ENCODE measurements around the gene SDF2L1. TPM values are rescaled to one million over a fixed set of nuclear protein-coding genes. Genes with fewer than 3 reads are reported as not detected.

The SDF2L1 gene
- total RNA-seq, 2 experiments from 2014 or later = 60.5 to 66.8 TPM

- ChIA-PET CTCF (ENCODE audit: unreplicated experiment) (no interaction called here), POLR2A (no interaction called here)
- no TSS peak for BruUV-seq (replicated peaks)
- DNase-seq (ENCODE audit: low spot score) = no peak
- Histone ChIP-seq H3K9me2 (ENCODE audit: insufficient read depth, low read length) (no peaks in the 10 kb centered on the region), H3K27ac (ENCODE audit: low read depth, low read length, poor library complexity, severe bottlenecking) (no peak overlapping the region), H3K4me1 (ENCODE audit: insufficient read depth, low read length, poor library complexity, severe bottlenecking) (peaks cover 33% of the 10 kb centered on the region), H3K9me3 (ENCODE audit: low read length) (no peaks in the 10 kb centered on the region), H3K4me2 (ENCODE audit: low read length) (peak overlapping the region; percentile 85), H4K20me1 (ENCODE audit: insufficient read depth, low read length) (no peaks in the 10 kb centered on the region), H3K79me2 (ENCODE audit: insufficient read depth, low read depth, low read length) (no peaks in the 10 kb centered on the region), H2AFZ (ENCODE audit: low read length) (peak overlapping the region; percentile 30; the same call in 1 of the 2 replicates), H3K4me3 (ENCODE audit: low read depth, low read length, poor library complexity, severe bottlenecking) (peak overlapping the region; percentile 68), H3K36me3 (ENCODE audit: insufficient read depth, low read length) (peaks cover 16% of the 10 kb centered on the region)
- intact Hi-C loops (cut with micrococcal nuclease; ENCODE audit: unreplicated experiment) = no loop called here
- TF ChIP-seq CTCF (conservative IDR thresholded peaks at IDR 0.05; ENCODE audit: low read length) (no peak), EZH2phosphoT487 (IDR thresholded peaks at IDR 0.05; ENCODE audit: borderline replicate concordance, low read depth, low read length) (no peak)
These were observed 14.9 kb downstream of the SDF2L1 start for GRCh38 chr22:21657020-21657359.

GRCh38 chr22:21657360-21658032 is 15.4 kb downstream of the SDF2L1 start:
- intact Hi-C loops (cut with micrococcal nuclease; ENCODE audit: unreplicated experiment) = no loop called here
- Histone ChIP-seq H3K4me1 (ENCODE audit: insufficient read depth, low read length, poor library complexity, severe bottlenecking) (peaks cover 33% of the 10 kb centered on the region), H3K4me2 (ENCODE audit: low read length) (peak overlapping the region; percentile 85), H3K36me3 (ENCODE audit: insufficient read depth, low read length) (peaks cover 16% of the 10 kb centered on the region), H3K9me3 (ENCODE audit: low read length) (no peaks in the 10 kb centered on the region), H3K27ac (ENCODE audit: low read depth, low read length, poor library complexity, severe bottlenecking) (peak overlapping the region; percentile 38), H3K79me2 (ENCODE audit: insufficient read depth, low read depth, low read length) (no peaks in the 10 kb centered on the region), H2AFZ (ENCODE audit: low read length) (peak overlapping the region; percentile 30; the same call in 1 of the 2 replicates), H3K4me3 (ENCODE audit: low read depth, low read length, poor library complexity, severe bottlenecking) (peak overlapping the region; percentile 68), H4K20me1 (ENCODE audit: insufficient read depth, low read length) (no peaks in the 10 kb centered on the region), H3K9me2 (ENCODE audit: insufficient read depth, low read length) (no peaks in the 10 kb centered on the region)
- no TSS peak for BruUV-seq (replicated peaks)
- peak; percentile 85 for DNase-seq (ENCODE audit: low spot score)
- CTCF ChIA-PET (ENCODE audit: unreplicated experiment) = no interaction called here
- TF ChIP-seq EZH2phosphoT487 (IDR thresholded peaks at IDR 0.05; ENCODE audit: borderline replicate concordance, low read depth, low read length) = no peak
- peak; percentile 59 for TF ChIP-seq CTCF (conservative IDR thresholded peaks at IDR 0.05; ENCODE audit: low read length)
- POLR2A ChIA-PET = no interaction called here

GRCh38 chr22:21659864-21660525 is 17.9 kb downstream of the SDF2L1 start:
- H3K27ac ChIP-seq (ENCODE audit: low read depth, low read length, poor library complexity, severe bottlenecking) = no peak overlapping the region
- H3K79me2 ChIP-seq (ENCODE audit: insufficient read depth, low read depth, low read length) = no peaks in the 10 kb centered on the region
- TF ChIP-seq CTCF (conservative IDR thresholded peaks at IDR 0.05; ENCODE audit: low read length) = no peak
- no peak for TF ChIP-seq EZH2phosphoT487 (IDR thresholded peaks at IDR 0.05; ENCODE audit: borderline replicate concordance, low read depth, low read length)
- H3K4me2 ChIP-seq (ENCODE audit: low read length) = no peak overlapping the region
- CTCF ChIA-PET (ENCODE audit: unreplicated experiment) = no interaction called here
- intact Hi-C loops (cut with micrococcal nuclease; ENCODE audit: unreplicated experiment) = no loop called here
- no peak overlapping the region for H2AFZ ChIP-seq (ENCODE audit: low read length)
- no peak overlapping the region for H3K4me3 ChIP-seq (ENCODE audit: low read depth, low read length, poor library complexity, severe bottlenecking)
- POLR2A ChIA-PET = no interaction called here
- no peaks in the 10 kb centered on the region for H4K20me1 ChIP-seq (ENCODE audit: insufficient read depth, low read length)
- peaks cover 25% of the 10 kb centered on the region for H3K4me1 ChIP-seq (ENCODE audit: insufficient read depth, low read length, poor library complexity, severe bottlenecking)
- H3K9me3 ChIP-seq (ENCODE audit: low read length) = no peaks in the 10 kb centered on the region
- no peaks in the 10 kb centered on the region for H3K36me3 ChIP-seq (ENCODE audit: insufficient read depth, low read length)
- H3K9me2 ChIP-seq (ENCODE audit: insufficient read depth, low read length) = no peaks in the 10 kb centered on the region
- no peak for DNase-seq (ENCODE audit: low spot score)
- TSS peak; percentile 33 for BruUV-seq (replicated peaks)
